Cardiac septum (tissue), 1 donor: Measurements from ENCODE around the gene HMCN2. TPM values are rescaled to one million over a fixed set of nuclear protein-coding genes. Genes with fewer than 3 reads are reported as not detected.
"Not testable (repeated sequence)": the region's sequence is repeated elsewhere in the genome, so short reads cannot be mapped to it uniquely, and the experiment has no call there.

ENCODE experiments used
- DNase-seq: peaks from one replicate; pipeline ENCODE4 v3.0.0-alpha.2; 2020; ENCODE audit warnings: low spot score
- intact Hi-C: fragments of 100-400 bp; cut with DNase I; formaldehyde crosslinking; loops from one replicate; pipeline ENCODE4 v1.14.0; 2022
- total RNA-seq: library from RNA; stranded (reverse); fragmentation: NEBNext Ultra II Directional; extraction: Animal tissue kit (Norgen Biotek cat#: 25700); gene quantifications from one replicate; pipeline ENCODE4 v1.2.1, GENCODE V29; 2021
- donor health status: DM: no; HTN: no; CAD: no.

The HMCN2 gene
- total RNA-seq, 1 donor from 2014 or later, result 5.3 TPM

- DNase-seq, result no peak
- intact Hi-C loops, result no loop called here
Observed at GRCh38 chr9:130394320-130394719, 128.8 kb downstream of the HMCN2 start.

- intact Hi-C loops, result no loop called here
- DNase-seq, result no peak
Observed at GRCh38 chr9:130394814-130395470, 129.4 kb downstream of the HMCN2 start.

GRCh38 chr9:130395810-130396435 lies 130.4 kb downstream of the HMCN2 start:
- no peak for DNase-seq
- intact Hi-C loops, result no loop called here

- intact Hi-C loops, result no loop called here
- DNase-seq, result no peak
Observed at GRCh38 chr9:130396581-130396980, 131.0 kb downstream of the HMCN2 start.

- intact Hi-C loops, result no loop called here
Observed at GRCh38 chr9:130398487-130399240, 133.1 kb downstream of the HMCN2 start.

GRCh38 chr9:130399768-130400167 lies 134.2 kb downstream of the HMCN2 start:
- DNase-seq, result no peak

More at GRCh38 chr9:130398487-130399240, 133.1 kb downstream of the HMCN2 start:
- no peak for DNase-seq

GRCh38 chr9:130400870-130401269 lies 135.3 kb downstream of the HMCN2 start:
- intact Hi-C loops, result no loop called here
- no peak for DNase-seq

More at GRCh38 chr9:130399768-130400167, 134.2 kb downstream of the HMCN2 start:
- intact Hi-C loops, result no loop called here

- intact Hi-C loops, DNase-seq: not testable (repeated sequence)
Observed at GRCh38 chr9:130401742-130402141, 136.2 kb downstream of the HMCN2 start.

GRCh38 chr9:130402243-130402642 lies 136.7 kb downstream of the HMCN2 start:
- no peak for DNase-seq
- intact Hi-C loops, result no loop called here

GRCh38 chr9:130402645-130403440 lies 137.3 kb downstream of the HMCN2 start:
- intact Hi-C loops, result no loop called here
- no peak for DNase-seq

GRCh38 chr9:130405657-130406257 lies 140.2 kb downstream of the HMCN2 start:
- intact Hi-C loops, result no loop called here
- no peak for DNase-seq

GRCh38 chr9:130406278-130406895 lies 140.8 kb downstream of the HMCN2 start:
- no peak for DNase-seq
- intact Hi-C loops, result no loop called here

GRCh38 chr9:130407916-130408663 lies 142.5 kb downstream of the HMCN2 start:
- intact Hi-C loops, result no loop called here
- DNase-seq, result no peak

- intact Hi-C loops, result no loop called here
- DNase-seq, result no peak
Observed at GRCh38 chr9:130408669-130409068, 143.1 kb downstream of the HMCN2 start.

- intact Hi-C loops, result no loop called here
- no peak for DNase-seq
Observed at GRCh38 chr9:130409246-130409645, 143.7 kb downstream of the HMCN2 start.

GRCh38 chr9:130410443-130410842 lies 144.9 kb downstream of the HMCN2 start:
- intact Hi-C loops, result no loop called here
- no peak for DNase-seq

GRCh38 chr9:130411566-130411915 lies 146.0 kb downstream of the HMCN2 start:
- no peak for DNase-seq
- intact Hi-C loops, result no loop called here

GRCh38 chr9:130414081-130414731 lies 148.6 kb downstream of the HMCN2 start:
- no peak for DNase-seq
- intact Hi-C loops, result no loop called here
